Measurements from ENCODE around the gene RHOF. TPM values are rescaled to one million over a fixed set of nuclear protein-coding genes. Genes with fewer than 3 reads are reported as not detected.

RHOF gene
- total RNA-seq, 1 donor from 2014 or later, result 31.9 TPM

- H3K9me3 ChIP-seq (ENCODE audit: insufficient read depth, low read depth, low read length), result no peaks in the 10 kb centered on the region
- no peak for FAIRE-seq
- peaks cover 23% of the 10 kb centered on the region for H3K4me1 ChIP-seq (ENCODE audit: insufficient read depth, low read length)
- DNase-seq (ENCODE audit: low read depth), result no peak
- Mint-ChIP-seq H3K27ac (ENCODE audit: unreplicated experiment) (no peak overlapping the region), H3K9me3 (ENCODE audit: unreplicated experiment) (no peaks in the 10 kb centered on the region), H3K36me3 (ENCODE audit: low read depth, unreplicated experiment) (peaks cover 9% of the 10 kb centered on the region), H3K4me3 (ENCODE audit: unreplicated experiment) (no peak overlapping the region), H3K4me1 (ENCODE audit: low read depth, unreplicated experiment) (peaks cover 4% of the 10 kb centered on the region), H3K27me3 (ENCODE audit: low read depth, unreplicated experiment) (no peaks in the 10 kb centered on the region)
- H2AFZ ChIP-seq (ENCODE audit: low read depth, low read length), result no peak overlapping the region
- TF ChIP-seq CTCF (IDR thresholded peaks at IDR 0.05; ENCODE audit: insufficient read depth, low read depth, low read length) (no peak), EZH2 (IDR thresholded peaks at IDR 0.05; ENCODE audit: insufficient read depth, low read length) (no peak)
- H4K20me1 ChIP-seq (ENCODE audit: insufficient read depth, low read length), result peaks cover 73% of the 10 kb centered on the region
- peaks cover 63% of the 10 kb centered on the region for H3K79me2 ChIP-seq (ENCODE audit: insufficient read depth, low read length)
- H3K4me2 ChIP-seq (ENCODE audit: low read length), result no peak overlapping the region
- no peak overlapping the region for H3K9ac ChIP-seq (ENCODE audit: low read length)
- H3K27me3 ChIP-seq (ENCODE audit: insufficient read depth, low read length), result no peaks in the 10 kb centered on the region
- H3K4me3 ChIP-seq (ENCODE audit: insufficient read depth, low read depth, low read length), result no peak overlapping the region
- peaks cover 26% of the 10 kb centered on the region for H3K36me3 ChIP-seq (ENCODE audit: insufficient read depth, low read length)
- H3K27ac ChIP-seq (ENCODE audit: low read depth, low read length), result no peak overlapping the region
Observed at GRCh38 chr12:121815263-121815662, 21.8 kb upstream of the RHOF start.

- Histone ChIP-seq H3K27me3 (ENCODE audit: insufficient read depth, low read length) (no peaks in the 10 kb centered on the region), H3K36me3 (ENCODE audit: insufficient read depth, low read length) (peaks cover 22% of the 10 kb centered on the region), H3K4me3 (ENCODE audit: insufficient read depth, low read depth, low read length) (no peak overlapping the region), H2AFZ (ENCODE audit: low read depth, low read length) (no peak overlapping the region), H3K27ac (ENCODE audit: low read depth, low read length) (no peak overlapping the region), H3K4me2 (ENCODE audit: low read length) (no peak overlapping the region), H3K9me3 (ENCODE audit: insufficient read depth, low read depth, low read length) (no peaks in the 10 kb centered on the region), H4K20me1 (ENCODE audit: insufficient read depth, low read length) (peaks cover 71% of the 10 kb centered on the region), H3K4me1 (ENCODE audit: insufficient read depth, low read length) (peaks cover 23% of the 10 kb centered on the region), H3K79me2 (ENCODE audit: insufficient read depth, low read length) (peaks cover 70% of the 10 kb centered on the region), H3K9ac (ENCODE audit: low read length) (no peak overlapping the region)
- DNase-seq (ENCODE audit: low read depth), result no peak
- Mint-ChIP-seq H3K4me1 (ENCODE audit: low read depth, unreplicated experiment) (peaks cover 4% of the 10 kb centered on the region), H3K36me3 (ENCODE audit: low read depth, unreplicated experiment) (peaks cover 12% of the 10 kb centered on the region), H3K4me3 (ENCODE audit: unreplicated experiment) (no peak overlapping the region), H3K9me3 (ENCODE audit: unreplicated experiment) (no peaks in the 10 kb centered on the region), H3K27me3 (ENCODE audit: low read depth, unreplicated experiment) (no peaks in the 10 kb centered on the region), H3K27ac (ENCODE audit: unreplicated experiment) (no peak overlapping the region)
- no peak for FAIRE-seq
- TF ChIP-seq EZH2 (IDR thresholded peaks at IDR 0.05; ENCODE audit: insufficient read depth, low read length) (no peak), CTCF (IDR thresholded peaks at IDR 0.05; ENCODE audit: insufficient read depth, low read depth, low read length) (no peak)
Observed at GRCh38 chr12:121814429-121815119, 21.1 kb upstream of the RHOF start.

GRCh38 chr12:121813951-121814350 lies 20.5 kb upstream of the RHOF start:
- Histone ChIP-seq H3K4me3 (ENCODE audit: insufficient read depth, low read depth, low read length) (no peak overlapping the region), H3K9me3 (ENCODE audit: insufficient read depth, low read depth, low read length) (no peaks in the 10 kb centered on the region), H3K4me2 (ENCODE audit: low read length) (no peak overlapping the region), H4K20me1 (ENCODE audit: insufficient read depth, low read length) (peaks cover 77% of the 10 kb centered on the region), H3K27me3 (ENCODE audit: insufficient read depth, low read length) (no peaks in the 10 kb centered on the region), H3K27ac (ENCODE audit: low read depth, low read length) (no peak overlapping the region), H2AFZ (ENCODE audit: low read depth, low read length) (no peak overlapping the region), H3K79me2 (ENCODE audit: insufficient read depth, low read length) (peaks cover 77% of the 10 kb centered on the region), H3K4me1 (ENCODE audit: insufficient read depth, low read length) (peaks cover 23% of the 10 kb centered on the region), H3K36me3 (ENCODE audit: insufficient read depth, low read length) (peaks cover 28% of the 10 kb centered on the region), H3K9ac (ENCODE audit: low read length) (no peak overlapping the region)
- Mint-ChIP-seq H3K9me3 (ENCODE audit: unreplicated experiment) (no peaks in the 10 kb centered on the region), H3K4me3 (ENCODE audit: unreplicated experiment) (no peak overlapping the region), H3K27me3 (ENCODE audit: low read depth, unreplicated experiment) (no peaks in the 10 kb centered on the region), H3K4me1 (ENCODE audit: low read depth, unreplicated experiment) (peaks cover 4% of the 10 kb centered on the region), H3K36me3 (ENCODE audit: low read depth, unreplicated experiment) (peaks cover 14% of the 10 kb centered on the region), H3K27ac (ENCODE audit: unreplicated experiment) (no peak overlapping the region)
- no peak for TF ChIP-seq EZH2 (IDR thresholded peaks at IDR 0.05; ENCODE audit: insufficient read depth, low read length)
- FAIRE-seq (no peak), DNase-seq (ENCODE audit: low read depth) (no peak)

Data from astrocyte (in vitro differentiated cells and primary cell).